Caki2 (cell line): ENCODE measurements around the gene GPR150. TPM values are rescaled to one million over a fixed set of nuclear protein-coding genes. Genes with fewer than 3 reads are reported as not detected.

Source experiments
- DNase-seq: peaks from one replicate; pipeline ENCODE4 v3.0.0-alpha.2; 2015; ENCODE audit warnings: low read depth
- in situ Hi-C: cut with HindIII; loops from 2 replicates; pipeline ENCODE4 v1.10.0; 2016; ENCODE audit warnings: low sequenced_read_pairs, low pct_unique_long_range_greater_than_20kb, mixed read lengths
- total RNA-seq: library from RNA; depleted of rRNA; stranded (reverse); fragments of >200 nt; shearing (Covaris generic); gene quantifications from 2 replicates; pipeline ENCODE4 v1.2.3, GENCODE V29; 2014; ENCODE audit warnings: low replicate concordance; rRNA removed

The GPR150 gene
- total RNA-seq, 1 experiment from 2014 or later: not detected

GRCh38 chr5:95669985-95670384, 50.1 kb downstream of the GPR150 start:
- DNase-seq: no peak
- in situ Hi-C loops: no loop called here

GRCh38 chr5:95670568-95670967, 50.7 kb downstream of the GPR150 start:
- DNase-seq: no peak
- in situ Hi-C loops: no loop called here

Other genes with a start within 250 kb of the GPR150 start
- not detected in 2 replicates for gene FAM81B, start 228.7 kb upstream of the GPR150 start, total RNA-seq
- gene SKIC3, start 65.1 kb upstream of the GPR150 start, total RNA-seq: 19.7 and 33.1 TPM in 2 replicates
- gene ARSK, start 65.0 kb upstream of the GPR150 start, total RNA-seq: 1.9 and 9.3 TPM in 2 replicates
- 0.55 and 1.1 TPM in 2 replicates for gene RFESD, start 26.7 kb downstream of the GPR150 start, total RNA-seq
- gene SPATA9, start 62.9 kb downstream of the GPR150 start, total RNA-seq: not detected in 2 replicates
- 22.0 and 24.7 TPM in 2 replicates for gene RHOBTB3, start 111.2 kb downstream of the GPR150 start, total RNA-seq
- 30.2 and 53.4 TPM in 2 replicates for gene GLRX, start 202.6 kb downstream of the GPR150 start, total RNA-seq